ENCODE measurements around the gene TDRD7. TPM values are rescaled to one million over a fixed set of nuclear protein-coding genes. Genes with fewer than 3 reads are reported as not detected.

Gene TDRD7
- total RNA-seq, 1 donor from 2014 or later: 14.0 TPM

DNA sequence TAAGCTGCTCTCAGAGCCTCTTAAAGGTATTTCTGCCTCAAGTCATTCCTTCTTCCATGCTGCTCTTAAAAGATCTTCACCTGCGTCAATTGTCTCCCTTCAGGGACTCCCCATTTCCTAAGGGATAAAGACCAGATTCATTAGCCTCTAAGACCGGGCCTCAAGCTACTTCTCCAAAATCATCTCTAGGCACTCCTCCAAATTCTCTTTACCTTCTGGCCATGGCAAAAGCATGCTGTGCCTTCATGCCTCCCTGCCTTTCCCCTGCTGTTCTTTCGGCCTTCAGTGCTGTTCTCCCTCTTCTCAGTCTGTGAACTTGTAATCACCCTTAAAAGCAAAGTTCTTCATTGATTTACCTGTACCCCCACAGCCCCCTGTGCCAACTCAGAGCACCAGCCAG lies 93.9 kb downstream of the TDRD7 start:
- DNase-seq (ENCODE audit: low read depth, low spot score): no peak

DNA sequence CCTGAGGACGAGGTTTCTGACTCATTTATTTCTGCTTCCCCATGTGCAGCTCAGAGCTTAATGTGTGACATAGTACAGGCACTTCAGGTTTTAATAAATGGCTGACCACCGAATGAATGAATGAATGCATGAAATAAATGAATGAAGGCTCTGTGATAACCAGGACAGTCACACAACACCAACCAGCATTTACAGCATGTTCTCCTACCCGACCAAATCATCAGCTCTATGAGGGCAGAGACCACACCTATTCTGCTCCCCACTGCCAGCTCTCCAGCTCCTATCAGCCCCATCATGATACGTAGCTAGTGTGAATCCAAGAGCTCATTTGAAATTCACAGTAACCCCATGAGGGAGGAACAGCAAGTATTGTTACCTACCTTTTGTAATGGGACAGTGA lies 94.4 kb downstream of the TDRD7 start:
- no peak for DNase-seq (ENCODE audit: low read depth, low spot score)

DNA sequence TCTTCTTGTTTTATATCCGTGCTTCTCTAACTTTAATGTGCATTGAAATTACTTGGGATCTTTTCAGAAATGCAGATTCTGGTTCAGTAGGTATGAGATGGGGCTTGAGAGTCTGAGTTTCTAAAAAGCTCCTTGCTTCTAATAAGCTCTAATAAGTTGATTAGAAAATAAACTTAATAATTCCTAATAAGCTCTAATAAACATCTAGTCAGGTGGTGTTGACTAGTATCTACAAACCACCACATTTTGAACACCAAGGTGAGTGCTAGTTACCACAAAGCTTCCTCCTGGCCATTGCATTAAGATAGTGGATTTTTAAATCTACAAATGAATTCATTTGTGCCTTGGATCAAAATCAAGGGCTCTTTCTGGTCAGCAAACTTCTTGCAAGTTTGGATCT lies 94.9 kb downstream of the TDRD7 start:
- DNase-seq (ENCODE audit: low read depth, low spot score): no peak

DNA sequence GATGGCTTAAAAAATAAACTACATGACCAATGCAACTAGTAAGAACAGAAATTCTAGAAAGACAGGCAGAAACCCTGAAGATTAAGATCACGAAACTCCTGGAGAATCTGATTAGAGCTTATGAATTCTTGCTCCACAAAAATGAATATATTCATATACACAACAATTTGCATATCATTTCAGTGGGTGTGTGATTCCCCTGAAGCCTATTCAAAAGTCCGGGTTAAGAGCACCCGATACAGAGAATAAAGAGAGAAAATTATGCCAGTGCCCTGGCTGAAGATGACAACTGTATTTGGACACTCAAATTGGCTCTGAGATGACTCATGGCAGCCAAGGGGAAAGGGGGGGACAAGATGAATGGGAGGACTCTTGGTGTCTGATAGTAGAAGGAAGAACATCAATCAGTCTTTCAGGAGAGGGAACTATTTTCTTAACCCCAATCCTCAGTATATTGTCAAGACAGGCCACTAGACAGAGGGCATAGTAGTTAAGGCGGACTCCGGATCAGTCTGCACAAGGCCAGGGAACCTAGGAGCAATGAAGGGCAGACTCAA lies 95.6 kb downstream of the TDRD7 start:
- no peak for DNase-seq (ENCODE audit: low read depth, low spot score)

DNA sequence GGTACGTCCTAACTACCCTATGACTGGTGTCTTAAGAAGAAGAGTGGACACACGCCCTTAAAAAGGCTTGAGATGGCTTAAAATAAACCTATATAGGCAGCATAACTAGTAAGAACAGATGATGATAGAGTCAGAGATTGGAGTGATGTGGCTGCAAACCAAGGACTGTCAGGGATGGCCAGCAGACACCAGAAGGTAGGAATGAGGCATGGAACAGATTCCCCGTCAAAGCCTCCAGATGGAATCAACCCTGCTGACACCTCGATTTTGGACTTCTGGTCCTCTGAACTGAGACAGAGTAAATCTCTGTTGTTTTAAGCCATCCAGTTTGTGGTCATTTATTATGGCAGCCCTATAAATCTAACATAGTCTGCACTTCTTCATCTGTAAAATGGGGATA lies 97.0 kb downstream of the TDRD7 start:
- no peak for DNase-seq (ENCODE audit: low read depth, low spot score)

DNA sequence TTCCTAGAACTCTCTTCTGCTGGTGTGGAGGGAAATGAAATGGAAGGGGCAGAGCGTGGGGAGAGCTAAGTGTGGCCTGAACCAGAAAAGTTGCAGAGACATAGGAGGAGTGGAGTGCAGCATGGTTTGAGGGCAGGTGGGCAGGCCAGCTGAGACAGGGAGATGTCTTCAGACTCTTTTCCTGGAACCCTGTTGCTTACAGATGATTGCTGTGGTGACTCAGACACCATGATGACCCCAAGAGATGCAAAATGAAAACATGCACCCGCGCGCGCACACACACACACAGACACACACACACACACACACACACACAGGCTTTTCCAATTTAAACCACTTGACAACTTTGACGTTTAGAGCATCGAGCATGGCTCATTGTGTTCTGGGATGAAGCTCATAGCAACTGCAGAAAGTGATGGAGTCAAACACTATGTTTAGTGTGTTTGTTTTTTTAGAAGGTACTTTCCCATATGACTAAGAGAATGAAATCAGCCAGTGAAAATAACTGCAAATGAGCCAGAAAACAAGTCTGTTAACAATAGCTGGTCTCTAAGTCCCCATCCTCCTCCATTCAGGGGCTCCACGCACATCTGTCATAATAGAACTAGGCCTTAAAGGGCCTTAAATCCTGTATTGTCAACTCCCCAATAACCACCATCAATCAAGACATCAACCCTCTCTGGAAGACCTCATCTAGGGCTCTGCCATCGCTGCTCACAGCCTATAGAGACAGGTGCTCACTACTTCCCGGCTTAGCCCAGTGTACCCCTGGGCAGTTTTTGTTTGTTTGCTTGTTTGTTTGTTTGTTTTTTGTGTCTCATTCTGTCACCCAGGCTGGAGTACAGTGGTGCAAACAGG lies 99.1 kb downstream of the TDRD7 start:
- peak; percentile 90 for DNase-seq (ENCODE audit: low read depth, low spot score)

DNA sequence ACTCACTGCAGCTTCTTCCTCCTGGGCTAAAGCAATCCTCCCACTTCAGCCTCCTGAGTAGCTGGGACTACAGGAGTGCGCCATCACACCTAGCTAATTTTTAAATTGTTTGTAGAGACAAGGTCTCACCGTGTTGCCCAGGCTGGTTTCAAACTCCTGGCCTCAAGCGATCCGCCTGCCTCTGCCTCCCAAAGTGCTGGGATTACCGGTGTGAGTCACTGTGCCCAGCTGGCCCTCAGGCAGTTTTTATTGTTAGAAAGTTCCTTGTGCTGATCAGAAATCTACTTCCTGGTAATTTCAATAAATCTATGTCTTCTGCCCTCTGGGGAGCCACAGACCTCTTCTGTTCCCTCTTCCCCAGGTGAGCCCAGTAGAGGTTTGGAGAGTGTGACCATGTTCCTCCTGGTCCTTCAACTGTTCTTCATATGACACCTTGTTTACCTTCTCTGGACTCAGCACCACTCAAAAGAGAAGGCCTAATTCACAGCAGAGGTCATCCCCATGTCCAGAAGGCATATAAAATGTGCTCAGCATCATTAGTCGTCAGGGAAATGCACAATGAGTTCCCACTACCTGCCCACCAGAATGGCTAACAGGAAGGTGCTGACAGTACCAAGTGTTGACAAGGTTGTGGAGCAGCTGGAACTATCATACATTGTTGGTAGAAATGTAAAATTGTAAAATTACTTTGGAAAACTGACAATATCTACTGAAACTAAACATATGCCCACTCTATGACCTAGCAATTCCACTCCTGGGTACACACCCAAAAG lies 99.9 kb downstream of the TDRD7 start:
- no peak for DNase-seq (ENCODE audit: low read depth, low spot score)

DNA sequence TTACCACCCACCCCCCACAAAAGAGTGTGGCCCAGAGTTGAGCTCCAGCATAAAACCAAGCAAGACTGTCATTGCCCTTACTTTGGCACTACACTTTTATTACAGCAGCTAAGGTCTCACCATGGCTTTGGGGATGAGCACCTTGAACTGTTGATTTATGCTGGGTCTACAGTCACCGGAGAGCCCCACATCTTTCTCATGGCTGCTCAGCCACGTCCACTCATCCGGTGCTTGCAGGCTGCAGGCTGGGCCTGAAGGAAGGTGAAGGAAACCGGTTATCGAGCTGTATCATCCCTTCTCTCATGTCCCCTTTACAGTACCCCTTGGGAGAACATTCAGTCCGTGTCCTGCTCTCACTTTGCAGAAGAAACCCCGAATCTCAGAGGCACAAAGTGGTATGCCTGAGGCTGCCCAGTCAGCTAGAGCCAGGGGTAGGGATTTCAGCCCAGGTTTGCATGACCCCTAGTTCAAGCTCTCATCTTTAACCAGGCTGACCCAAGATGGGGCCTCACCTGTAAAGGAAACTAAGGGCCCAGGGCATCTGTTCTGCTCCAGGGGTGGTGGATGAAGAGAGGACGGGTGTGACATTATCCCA lies 101.2 kb downstream of the TDRD7 start:
- DNase-seq (ENCODE audit: low read depth, low spot score): no peak

DNA sequence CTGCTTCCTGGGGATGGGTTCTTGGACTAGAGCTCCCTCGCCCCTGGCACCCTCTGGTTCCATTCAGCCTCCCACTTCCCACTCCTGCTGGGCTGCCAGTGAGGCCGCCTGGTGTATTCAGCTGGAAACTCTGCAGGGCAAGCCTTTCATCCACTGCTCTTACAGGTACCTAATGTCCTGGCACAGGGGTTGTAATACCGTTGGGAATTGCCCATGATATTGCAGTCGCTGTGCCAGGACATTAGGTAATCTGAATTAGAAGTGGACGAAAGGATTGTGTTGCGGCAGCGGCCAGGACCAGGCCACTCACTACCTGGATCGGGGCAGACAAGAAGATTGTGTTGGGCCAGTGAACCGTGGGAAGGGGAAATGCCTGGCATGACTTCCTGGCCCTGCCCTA lies 102.6 kb downstream of the TDRD7 start:
- no peak for DNase-seq (ENCODE audit: low read depth, low spot score)

DNA sequence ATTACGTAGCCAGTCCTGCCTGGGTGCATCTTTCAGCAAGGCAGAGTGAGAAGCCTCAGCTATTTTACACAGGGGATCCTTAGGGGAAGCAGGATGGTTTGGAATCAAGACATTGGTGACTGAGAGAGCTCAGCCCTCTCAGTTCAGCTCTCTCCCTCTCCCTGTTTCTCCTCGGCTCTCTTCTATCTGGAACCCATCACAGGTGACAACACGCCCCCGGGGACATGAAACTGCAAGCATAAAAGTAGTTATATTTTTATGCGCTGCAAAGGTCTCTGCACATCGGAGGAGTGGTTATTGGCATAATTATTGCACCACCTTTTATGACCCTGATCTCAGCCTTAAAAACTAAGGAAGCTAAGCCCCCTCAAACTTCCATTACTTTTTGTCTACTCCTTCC lies 103.8 kb downstream of the TDRD7 start:
- DNase-seq (ENCODE audit: low read depth, low spot score): no peak

DNA sequence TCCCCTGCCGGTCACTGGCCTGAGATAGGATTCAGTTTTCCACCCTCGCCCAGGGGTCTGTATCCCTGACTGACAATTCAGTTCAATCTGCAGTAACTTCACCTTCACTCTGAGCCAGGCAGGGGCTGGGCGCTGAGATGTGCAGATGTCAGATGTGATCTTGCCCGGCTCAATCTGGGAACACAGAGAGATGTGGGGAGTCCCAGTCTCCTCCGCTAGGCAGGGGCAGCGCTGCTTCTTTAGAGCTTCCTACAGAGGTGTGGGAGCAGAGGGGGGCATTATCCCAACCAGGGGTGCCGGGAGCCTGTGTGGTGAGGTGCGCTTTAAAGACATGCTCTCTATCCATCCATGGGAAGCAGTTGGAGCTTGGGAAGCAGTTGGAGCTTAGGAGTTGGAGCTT lies 104.2 kb downstream of the TDRD7 start:
- no peak for DNase-seq (ENCODE audit: low read depth, low spot score)

DNA sequence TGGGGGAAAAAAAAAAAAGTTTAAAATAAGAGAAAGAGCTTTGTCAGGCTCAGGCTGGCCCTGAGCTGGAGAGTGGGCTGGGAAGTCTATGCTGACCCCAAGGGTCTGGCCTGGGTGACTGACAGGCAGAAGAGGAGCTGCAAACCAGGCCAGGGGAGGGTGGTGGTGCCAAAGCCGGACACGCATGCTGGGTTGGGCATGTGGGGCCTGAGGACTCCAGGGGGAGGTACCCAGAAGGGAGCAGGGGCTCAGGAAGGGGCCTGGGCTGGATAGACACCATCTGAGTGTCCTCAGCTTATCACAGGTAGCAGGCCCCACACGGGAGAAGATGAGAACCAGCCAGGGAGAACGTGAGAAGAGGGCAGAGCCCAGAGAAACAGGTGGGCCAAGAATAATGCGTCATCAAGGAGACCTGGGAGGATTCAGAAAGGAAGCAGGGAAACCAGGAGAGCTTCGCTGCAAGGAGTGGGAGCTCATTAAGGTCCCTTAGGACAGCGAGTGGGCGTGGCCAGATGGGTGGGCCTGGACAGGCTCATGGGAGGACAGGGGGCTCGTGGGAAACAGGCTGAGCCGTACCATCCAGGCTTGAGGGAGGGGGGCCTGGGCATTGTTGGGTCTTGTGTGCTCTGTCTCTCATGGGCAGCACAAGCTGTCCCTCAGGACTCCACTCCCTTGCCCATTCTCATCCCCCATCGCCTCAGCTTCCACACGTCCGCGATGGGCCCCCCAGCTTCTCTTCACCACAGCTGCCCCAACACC lies 105.6 kb downstream of the TDRD7 start:
- DNase-seq (ENCODE audit: low read depth, low spot score): no peak

DNA sequence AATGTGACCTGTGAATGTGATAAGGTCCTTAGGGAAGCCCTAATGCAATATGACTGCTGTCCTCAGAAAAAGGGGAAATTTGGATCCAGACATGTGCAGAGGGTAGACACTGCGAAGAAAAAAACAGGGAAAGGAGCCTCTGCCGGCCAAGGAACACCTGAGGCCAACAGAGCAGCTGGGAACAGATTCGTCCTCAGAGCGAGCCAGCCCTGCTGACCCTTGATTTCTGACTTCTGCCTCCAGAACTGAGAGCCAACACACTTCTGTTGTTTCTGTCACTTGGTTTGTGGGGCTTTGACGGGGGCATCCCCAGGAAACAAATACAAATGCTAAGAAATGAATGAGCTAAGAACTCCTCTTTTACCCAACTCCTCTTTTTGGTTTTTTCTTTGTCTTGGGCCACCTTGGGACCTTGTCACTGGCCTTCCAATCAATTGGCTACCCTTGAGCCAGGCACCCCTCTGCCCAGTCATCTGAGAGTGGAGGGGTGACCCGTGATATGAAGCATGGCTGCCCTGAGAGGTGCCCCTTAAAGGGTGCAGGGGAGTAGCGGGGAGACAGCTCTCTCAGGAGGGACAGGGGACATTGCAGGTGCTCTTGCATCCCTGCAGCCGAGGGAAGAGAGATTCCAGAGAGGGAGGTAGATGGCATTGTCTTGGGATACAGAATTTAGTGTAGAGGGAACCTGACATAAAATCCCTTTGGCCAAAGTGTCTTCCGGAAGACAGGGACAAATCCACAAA lies 106.4 kb downstream of the TDRD7 start:
- no peak for DNase-seq (ENCODE audit: low read depth, low spot score)

DNA sequence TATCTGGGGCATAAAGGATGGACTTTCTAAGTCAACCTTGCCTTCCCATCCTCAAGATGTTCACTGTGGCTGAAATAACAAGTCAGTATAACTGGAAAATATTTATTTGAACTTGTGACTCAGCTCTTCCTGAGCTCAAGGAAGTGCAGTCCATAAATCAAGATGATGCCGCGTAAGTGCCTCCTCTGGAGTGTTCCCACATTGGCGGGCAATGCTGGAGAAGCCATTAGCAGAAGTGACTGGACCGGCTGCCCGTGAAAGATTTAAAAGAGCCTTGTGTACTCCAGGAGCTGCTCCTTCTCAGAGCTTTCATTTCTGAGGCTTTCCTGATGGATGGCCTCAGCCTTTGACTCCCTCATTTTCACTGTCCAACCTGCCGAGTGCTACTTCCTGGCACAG lies 107.0 kb downstream of the TDRD7 start:
- DNase-seq (ENCODE audit: low read depth, low spot score): peak; percentile 83

DNA sequence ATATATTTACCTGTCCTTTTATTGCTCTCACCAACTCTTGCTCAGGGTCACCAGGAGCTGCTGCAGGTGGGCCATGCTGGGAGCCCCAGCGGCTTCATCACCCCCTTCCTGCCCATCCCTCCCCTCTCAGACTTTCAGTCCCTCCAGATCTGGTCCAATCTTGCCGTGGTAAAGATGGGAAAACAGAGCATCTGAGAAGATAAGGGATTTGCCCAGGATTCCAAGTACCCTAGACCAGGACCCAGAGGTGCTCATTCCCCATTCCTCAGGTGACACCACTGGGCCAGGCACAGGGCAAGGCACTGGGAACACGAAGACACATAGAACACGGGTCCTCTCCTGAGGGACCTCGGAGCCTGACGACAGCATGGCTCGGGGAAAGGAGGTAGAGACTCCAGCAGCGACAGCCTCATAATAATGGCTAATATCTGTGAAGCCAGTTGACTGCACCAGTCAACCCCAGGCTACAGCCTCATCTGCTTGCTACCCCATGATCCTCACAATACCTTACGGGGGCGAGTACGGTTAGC lies 107.6 kb downstream of the TDRD7 start:
- DNase-seq (ENCODE audit: low read depth, low spot score): no peak

DNA sequence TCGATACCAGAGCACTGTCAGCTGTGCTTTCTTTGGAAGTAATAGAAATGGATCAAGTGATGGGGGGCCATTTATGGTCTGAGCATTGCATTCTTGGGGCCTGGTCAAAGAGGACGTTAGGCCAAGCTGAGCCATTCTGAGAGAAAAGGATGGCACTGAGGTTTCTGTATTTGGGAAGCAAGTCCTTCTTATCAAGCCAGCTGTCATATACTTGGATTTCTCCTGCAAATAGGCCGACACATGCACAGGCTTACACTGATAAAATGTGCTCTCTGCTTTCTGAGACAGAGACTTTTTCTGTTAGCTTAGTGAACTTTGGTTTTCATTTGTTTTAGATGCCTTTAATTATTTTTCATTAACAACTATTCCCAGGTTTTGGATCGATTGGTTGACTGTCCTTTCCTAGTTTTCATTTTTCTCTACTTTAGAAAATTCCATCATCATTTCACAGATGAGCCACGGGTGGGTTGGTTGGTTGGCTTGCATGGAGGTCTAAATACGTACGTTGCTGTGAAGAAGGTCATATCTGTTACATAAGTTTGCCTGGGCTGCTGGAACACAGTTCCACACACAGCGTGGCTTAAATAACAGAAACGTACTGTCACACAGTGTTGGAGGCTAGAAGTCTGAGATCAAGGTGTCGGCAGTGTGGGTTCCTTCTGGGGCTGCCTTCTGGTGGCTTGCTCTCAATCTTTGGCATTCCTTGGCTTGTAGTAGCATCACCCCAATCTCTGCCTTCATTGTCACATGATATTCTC lies 109.9 kb downstream of the TDRD7 start:
- no peak for DNase-seq (ENCODE audit: low read depth, low spot score)

DNA sequence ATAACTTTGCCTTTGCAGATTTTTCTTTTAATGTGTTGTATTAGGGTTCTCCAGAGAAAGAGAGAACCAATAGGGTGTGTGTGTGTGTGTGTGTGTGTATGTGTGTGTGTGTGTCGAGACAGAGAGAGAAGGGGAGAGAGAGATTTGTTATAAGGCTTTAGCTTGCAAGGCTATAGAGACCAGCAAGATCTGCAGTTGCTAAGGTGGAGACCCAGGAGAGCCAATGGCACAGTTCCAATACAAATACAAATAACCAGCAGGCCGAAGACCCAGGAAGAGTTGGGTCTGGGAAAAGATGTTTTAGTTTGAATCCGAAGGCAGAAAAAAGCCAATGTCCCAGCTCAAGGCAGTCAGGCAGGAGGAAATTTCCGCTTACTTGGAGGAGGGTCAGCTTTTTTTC lies 112.5 kb downstream of the TDRD7 start:
- DNase-seq (ENCODE audit: low read depth, low spot score): no peak

DNA sequence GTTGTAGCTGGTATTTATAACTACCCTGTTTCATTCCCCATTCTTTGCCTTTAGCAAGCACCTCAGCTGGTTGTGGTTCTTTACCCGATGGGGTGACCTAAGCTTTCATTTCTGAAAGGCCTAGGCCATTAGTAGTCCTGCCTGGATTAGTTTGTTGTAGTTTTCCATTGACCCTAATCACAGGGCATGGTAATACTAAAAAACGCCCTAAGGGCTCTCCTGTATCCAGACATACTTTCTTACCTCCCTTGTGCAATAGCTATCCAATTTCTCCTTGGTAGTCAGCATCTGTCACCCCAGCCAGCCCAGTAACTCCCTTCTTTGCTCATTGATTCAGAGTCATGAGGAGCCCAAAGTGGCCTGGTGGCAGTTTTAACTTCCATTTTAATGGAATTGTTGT lies 113.6 kb downstream of the TDRD7 start:
- no peak for DNase-seq (ENCODE audit: low read depth, low spot score)

DNA sequence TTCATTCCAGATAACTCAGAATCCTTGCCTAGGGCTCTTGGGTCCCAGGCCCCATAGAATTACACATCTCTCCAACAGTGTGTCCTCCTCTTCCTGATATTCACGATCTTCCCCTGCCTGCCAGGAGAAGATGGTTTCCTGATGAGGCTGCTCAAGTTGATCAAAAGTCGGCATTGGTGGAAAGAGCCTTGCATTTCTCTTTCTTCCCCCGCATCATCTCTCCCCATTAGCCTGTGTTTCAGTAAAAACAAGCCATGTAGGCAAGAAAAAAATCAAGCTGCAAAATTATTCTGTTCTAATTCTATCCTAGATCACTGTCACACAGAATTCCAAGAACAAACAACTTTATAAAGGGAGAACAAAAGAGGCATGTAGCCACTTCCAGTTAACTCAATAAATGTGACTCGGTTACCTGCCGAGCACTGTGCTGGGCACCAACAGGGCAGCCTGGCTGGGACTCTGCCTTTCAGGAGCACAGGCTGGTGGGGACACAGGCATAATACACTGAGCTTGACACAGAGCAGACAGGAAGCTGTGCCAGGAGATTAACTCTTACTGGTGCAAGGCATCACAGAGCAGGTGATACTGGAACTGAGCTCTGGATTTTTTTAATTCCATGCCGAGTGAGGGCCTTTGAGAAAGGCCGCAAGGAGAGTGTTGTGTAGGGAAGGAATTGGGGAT lies 115.1 kb downstream of the TDRD7 start:
- DNase-seq (ENCODE audit: low read depth, low spot score): no peak
